ENCODE results near the gene CMTM1. TPM values are rescaled to one million over a fixed set of nuclear protein-coding genes. Genes with fewer than 3 reads are reported as not detected.

Gene CMTM1
- total RNA-seq, 1 donor from 2014 or later, result 0.95 TPM

DNA sequence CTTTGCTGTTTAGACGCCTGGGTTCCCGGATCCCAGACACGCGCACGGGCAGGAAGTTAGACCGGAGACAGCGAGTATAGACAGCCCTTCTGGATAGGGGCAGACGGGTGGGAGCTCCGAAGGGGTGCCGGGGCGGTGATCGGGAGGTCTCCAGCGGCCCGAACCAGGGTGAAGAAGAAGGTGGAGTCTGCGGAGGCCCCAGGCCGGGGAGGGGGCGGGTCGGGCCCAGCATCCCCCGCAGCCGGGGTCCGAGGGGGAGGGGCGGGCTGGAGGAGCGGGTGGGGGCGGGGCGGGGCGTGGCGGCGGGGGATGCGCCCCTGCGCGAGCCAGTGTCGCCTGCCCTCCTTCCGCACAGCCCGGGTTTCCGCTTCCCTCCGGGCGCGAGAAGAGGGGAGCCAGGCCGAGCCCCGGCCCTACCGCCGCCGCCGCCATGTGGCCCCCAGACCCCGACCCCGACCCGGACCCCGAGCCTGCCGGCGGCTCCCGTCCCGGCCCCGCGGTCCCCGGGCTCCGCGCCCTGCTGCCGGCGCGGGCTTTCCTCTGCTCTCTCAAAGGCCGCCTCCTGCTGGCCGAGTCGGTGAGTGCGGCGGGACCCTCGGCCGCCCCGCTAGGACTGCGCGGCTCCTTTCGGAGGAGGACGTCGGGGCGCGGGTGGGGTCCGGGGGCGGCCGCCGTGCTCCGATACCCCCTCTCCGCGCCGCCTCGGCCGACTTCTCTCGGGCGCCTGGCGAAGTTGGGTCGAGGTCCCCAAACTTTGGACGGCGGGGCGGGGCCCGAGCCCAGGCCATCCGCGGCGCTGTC lies 38.3 kb downstream of the CMTM1 start, which contains the start of gene CMTM3:
TSS of gene CMTM3 (plus strand) at position 329 of the 801 bp plus-strand sequence. CDS start at position 431, 102 bp downstream.
- Mint-ChIP-seq H3K36me3 (ENCODE audit: low read depth) (no peaks in the 10 kb centered on the region), H3K27me3 (peaks cover 23% of the 10 kb centered on the region), H3K9me3 (peaks cover 5% of the 10 kb centered on the region), H3K27ac (peak within 1 kb of the TSS; percentile 7), H3K4me1 (peaks cover 40% of the 10 kb centered on the region), H3K4me3 (peak within 1 kb of the TSS; percentile 84)
- peak; percentile 59 for ATAC-seq (ENCODE audit: low read depth)
- TF ChIP-seq, protein P1, sequence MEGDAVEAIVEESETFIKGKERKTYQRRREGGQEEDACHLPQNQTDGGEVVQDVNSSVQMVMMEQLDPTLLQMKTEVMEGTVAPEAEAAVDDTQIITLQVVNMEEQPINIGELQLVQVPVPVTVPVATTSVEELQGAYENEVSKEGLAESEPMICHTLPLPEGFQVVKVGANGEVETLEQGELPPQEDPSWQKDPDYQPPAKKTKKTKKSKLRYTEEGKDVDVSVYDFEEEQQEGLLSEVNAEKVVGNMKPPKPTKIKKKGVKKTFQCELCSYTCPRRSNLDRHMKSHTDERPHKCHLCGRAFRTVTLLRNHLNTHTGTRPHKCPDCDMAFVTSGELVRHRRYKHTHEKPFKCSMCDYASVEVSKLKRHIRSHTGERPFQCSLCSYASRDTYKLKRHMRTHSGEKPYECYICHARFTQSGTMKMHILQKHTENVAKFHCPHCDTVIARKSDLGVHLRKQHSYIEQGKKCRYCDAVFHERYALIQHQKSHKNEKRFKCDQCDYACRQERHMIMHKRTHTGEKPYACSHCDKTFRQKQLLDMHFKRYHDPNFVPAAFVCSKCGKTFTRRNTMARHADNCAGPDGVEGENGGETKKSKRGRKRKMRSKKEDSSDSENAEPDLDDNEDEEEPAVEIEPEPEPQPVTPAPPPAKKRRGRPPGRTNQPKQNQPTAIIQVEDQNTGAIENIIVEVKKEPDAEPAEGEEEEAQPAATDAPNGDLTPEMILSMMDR (IDR thresholded peaks at IDR 0.05), result no peak
- intact Hi-C loops (cut with micrococcal nuclease), result loop anchor here (1.0 to 10.0 kb wide), 9 partner anchors 42 to 263 kb away; partner anchors contain the start of gene DYNC1LI2
- ChIA-PET POLR2A (interaction anchor here (0.6 to 2.2 kb wide), 6 partner anchors 10 to 83 kb away, joined by 3 to 19 read pairs (median 4); partner anchors contain the start of genes CKLF and TK2), CTCF (interaction anchor here (0.7 kb wide), 2 partner anchors 42 to 92 kb away, joined by 3 to 6 read pairs; no protein-coding TSS in a partner anchor)
- peak; percentile 75 for DNase-seq

DNA sequence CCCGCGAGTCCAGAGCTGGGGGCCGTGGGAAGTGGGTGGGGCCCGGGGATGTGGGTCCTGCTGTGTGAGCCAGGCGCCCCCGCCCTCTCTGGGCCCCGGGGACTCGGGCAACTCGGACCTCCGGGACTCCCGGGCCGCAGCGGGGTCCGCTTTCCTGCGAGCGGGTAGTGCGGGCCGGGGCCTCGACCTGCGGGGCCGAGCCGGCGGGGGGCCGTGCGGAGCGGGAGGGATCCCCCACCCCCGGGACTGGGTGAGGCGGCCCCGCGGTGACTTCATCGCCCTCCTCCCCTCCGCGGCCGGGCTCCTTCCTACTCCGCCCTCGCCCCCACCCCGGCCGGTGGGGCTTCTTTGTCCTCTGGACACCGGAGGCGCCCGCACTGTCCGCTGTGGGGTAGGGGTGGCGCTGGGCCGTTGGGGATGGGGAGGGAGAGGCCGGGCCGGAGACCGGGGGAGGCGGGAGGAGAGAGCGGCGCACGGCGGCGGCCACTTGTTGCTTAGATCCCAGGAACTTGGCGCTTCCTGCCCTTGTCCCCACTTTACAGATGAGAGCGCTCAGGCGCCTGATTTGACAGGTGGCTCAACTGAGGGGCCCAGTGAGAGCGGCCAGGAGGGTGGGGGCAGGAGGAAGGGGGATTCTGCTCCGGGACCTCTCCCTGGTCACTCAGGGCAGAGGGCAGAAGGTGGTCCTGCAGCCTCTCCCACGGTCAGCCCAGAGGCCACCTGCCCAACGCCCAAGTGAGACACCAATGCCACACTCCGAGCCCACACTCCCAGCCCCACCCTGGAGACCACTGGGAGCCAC lies 39.1 kb downstream of the CMTM1 start:
- ChIA-PET CTCF (no interaction called here), POLR2A (interaction anchor here (2.2 kb wide), 1 partner anchor 53 kb away, joined by 19 read pairs; the partner anchor contains the start of gene CKLF)
- H3K9me3 Mint-ChIP-seq, result peaks cover 5% of the 10 kb centered on the region
- intact Hi-C loops (cut with micrococcal nuclease), result loop anchor here (2.0 to 10.0 kb wide), 6 partner anchors 43 to 262 kb away; partner anchors contain the start of gene DYNC1LI2
- peak overlapping the region; percentile 75 for H3K4me3 Mint-ChIP-seq
- no peak overlapping the region for H3K27ac Mint-ChIP-seq
- H3K36me3 Mint-ChIP-seq (ENCODE audit: low read depth), result peaks cover 1% of the 10 kb centered on the region
- peaks cover 40% of the 10 kb centered on the region for H3K4me1 Mint-ChIP-seq
- peak; percentile 2 for ATAC-seq (ENCODE audit: low read depth)
- DNase-seq, result peak; percentile 35
- TF ChIP-seq, protein P1 (IDR thresholded peaks at IDR 0.05), result no peak
- peaks cover 24% of the 10 kb centered on the region for H3K27me3 Mint-ChIP-seq

DNA sequence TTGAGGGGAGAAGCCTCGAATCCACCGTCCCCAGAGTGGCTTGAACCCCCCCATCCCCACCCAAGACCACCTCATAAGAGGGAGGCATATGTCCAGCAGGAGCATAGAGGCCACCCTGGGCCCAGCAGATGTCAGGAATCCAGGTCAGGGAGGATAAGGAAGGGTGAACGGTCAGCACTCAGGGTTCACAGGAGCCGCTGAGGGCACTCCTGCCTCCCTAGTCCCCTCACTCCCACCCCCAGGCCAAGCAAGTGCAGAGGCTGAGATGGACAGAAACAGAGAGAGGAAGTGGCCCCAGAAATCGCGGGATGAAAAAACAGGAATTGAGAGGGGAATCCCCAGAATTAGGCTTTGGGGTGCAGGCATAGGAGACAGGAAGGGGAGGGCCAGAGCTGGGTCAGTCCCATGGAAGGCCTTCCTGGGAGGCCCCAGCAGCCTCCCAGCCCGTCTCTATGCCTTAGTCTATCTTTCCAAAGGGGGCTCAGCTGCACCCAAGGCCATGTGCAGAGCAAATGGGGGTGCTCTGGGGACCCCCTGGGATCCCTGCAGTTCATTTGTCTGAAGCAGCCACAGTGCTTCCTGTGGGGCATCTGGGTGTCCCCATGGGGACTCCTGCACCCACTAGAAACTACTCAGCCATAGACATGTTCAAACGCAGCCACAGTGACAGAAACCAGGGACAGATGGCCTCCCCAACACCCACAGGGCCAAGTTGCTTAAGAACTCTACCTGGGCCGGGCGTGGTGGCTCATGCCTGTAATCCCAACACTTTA lies 39.9 kb downstream of the CMTM1 start:
- peak; percentile 39 for DNase-seq
- intact Hi-C loops (cut with micrococcal nuclease), result loop anchor here (2.0 to 10.0 kb wide), 6 partner anchors 43 to 261 kb away; partner anchors contain the start of gene DYNC1LI2
- Mint-ChIP-seq H3K4me1 (peaks cover 40% of the 10 kb centered on the region), H3K27me3 (peaks cover 18% of the 10 kb centered on the region), H3K36me3 (ENCODE audit: low read depth) (peaks cover 2% of the 10 kb centered on the region), H3K27ac (peak overlapping the region; percentile 56), H3K4me3 (peak overlapping the region; percentile 75), H3K9me3 (no peaks in the 10 kb centered on the region)
- CTCF ChIA-PET, result no interaction called here
- peak; percentile 61 for ATAC-seq (ENCODE audit: low read depth)
- TF ChIP-seq, protein P1 (IDR thresholded peaks at IDR 0.05), result no peak
- POLR2A ChIA-PET, result no interaction called here

DNA sequence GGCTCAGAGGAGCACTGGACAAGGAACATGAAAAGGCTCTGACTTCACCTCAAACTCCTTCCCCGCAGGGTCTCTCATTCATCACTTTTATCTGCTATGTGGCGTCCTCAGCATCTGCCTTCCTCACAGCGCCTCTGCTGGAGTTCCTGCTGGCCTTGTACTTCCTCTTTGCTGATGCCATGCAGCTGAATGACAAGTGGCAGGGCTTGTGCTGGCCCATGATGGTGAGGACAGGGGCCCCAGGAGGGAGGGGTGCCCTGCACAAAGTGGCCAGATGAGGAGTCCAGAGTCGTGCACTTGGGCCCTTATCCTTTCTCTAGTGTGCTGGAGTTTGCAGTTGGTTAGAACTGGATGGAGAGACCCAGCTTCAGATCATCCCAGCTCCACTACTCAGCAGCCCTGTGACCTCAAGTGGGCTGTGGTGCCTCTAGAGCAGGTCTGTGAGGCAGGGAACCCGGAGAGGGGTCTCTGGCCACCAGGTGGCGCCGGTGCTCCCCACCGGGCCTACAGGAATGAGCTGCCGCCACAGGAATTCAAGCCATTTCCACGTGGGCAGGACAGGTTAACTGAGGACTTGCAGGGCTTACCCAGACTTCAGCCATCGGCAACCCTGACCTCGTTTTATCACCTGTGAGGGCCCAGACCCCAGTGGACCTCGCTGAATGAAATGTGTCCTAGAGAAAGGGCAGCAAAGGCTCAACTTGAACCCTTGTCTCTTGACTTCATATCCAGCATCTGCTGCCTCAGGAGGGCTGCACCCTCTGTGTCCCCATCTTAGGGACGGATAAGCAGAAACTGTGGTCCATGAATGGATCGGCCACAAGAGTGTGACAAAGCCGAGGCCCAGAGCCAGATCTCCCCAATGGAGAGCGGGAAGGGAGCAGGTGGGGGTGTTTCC lies 42.3 kb downstream of the CMTM1 start:
- ChIA-PET CTCF (interaction anchor here (0.6 to 3.2 kb wide), 15 partner anchors 8 to 260 kb away, joined by 3 to 13 read pairs (median 4); partner anchors contain the start of gene CMTM2), POLR2A (interaction anchor here (1.5 kb wide), 1 partner anchor 56 kb away, joined by 6 read pairs; the partner anchor contains the start of gene CKLF)
- ATAC-seq (ENCODE audit: low read depth) (peak; percentile 26), DNase-seq (peak; percentile 69)
- Mint-ChIP-seq H3K4me3 (no peak overlapping the region), H3K4me1 (peaks cover 36% of the 10 kb centered on the region), H3K27me3 (peaks cover 14% of the 10 kb centered on the region), H3K27ac (no peak overlapping the region), H3K9me3 (no peaks in the 10 kb centered on the region), H3K36me3 (ENCODE audit: low read depth) (peaks cover 11% of the 10 kb centered on the region)
- TF ChIP-seq, protein P1 (IDR thresholded peaks at IDR 0.05), result no peak
- intact Hi-C loops (cut with micrococcal nuclease), result loop anchor here (1.0 to 10.0 kb wide), 4 partner anchors 88 to 259 kb away; partner anchors contain the start of gene CMTM4
